ENCODE results near the gene PROSER3.

The PROSER3 gene

GRCh38 chr19:35780717-35781116 lies 22.7 kb downstream of the PROSER3 start:
- no peak for TF ChIP-seq FOXM1 (IDR thresholded peaks at IDR 0.05; ENCODE audit: borderline replicate concordance, low read depth)
- TF ChIP-seq ZBTB7A (IDR thresholded peaks at IDR 0.05; ENCODE audit: low read depth): no peak
- TF ChIP-seq TEAD4 (IDR thresholded peaks at IDR 0.05): no peak
- TF ChIP-seq REST (IDR thresholded peaks at IDR 0.05; ENCODE audit: low read depth): no peak
- TF ChIP-seq NFIC (IDR thresholded peaks at IDR 0.05): no peak
- no peak for TF ChIP-seq CEBPB (IDR thresholded peaks at IDR 0.05)
- TF ChIP-seq RAD21 (IDR thresholded peaks at IDR 0.05; ENCODE audit: low read depth): no peak
- no peak for TF ChIP-seq USF1 (IDR thresholded peaks at IDR 0.05)
- TF ChIP-seq EGR1 (IDR thresholded peaks at IDR 0.05): no peak
- no peak for TF ChIP-seq CREB1 (IDR thresholded peaks at IDR 0.05; ENCODE audit: low read depth)
- TF ChIP-seq TAF1 (IDR thresholded peaks at IDR 0.05; ENCODE audit: low read depth): no peak
- no peak for TF ChIP-seq MAX (IDR thresholded peaks at IDR 0.05)
- no peak for TF ChIP-seq EP300 (IDR thresholded peaks at IDR 0.05; ENCODE audit: borderline replicate concordance)
- TF ChIP-seq YY1 (IDR thresholded peaks at IDR 0.05; ENCODE audit: low read depth): no peak
- TF ChIP-seq TCF12 (IDR thresholded peaks at IDR 0.05; ENCODE audit: low read depth): no peak

- TF ChIP-seq TEAD4 (IDR thresholded peaks at IDR 0.05) (no peak), TCF12 (IDR thresholded peaks at IDR 0.05; ENCODE audit: low read depth) (no peak), ZBTB7A (IDR thresholded peaks at IDR 0.05; ENCODE audit: low read depth) (no peak), RAD21 (IDR thresholded peaks at IDR 0.05; ENCODE audit: low read depth) (no peak), CREB1 (IDR thresholded peaks at IDR 0.05; ENCODE audit: low read depth) (no peak), EGR1 (IDR thresholded peaks at IDR 0.05) (no peak), CEBPB (IDR thresholded peaks at IDR 0.05) (no peak), YY1 (IDR thresholded peaks at IDR 0.05; ENCODE audit: low read depth) (no peak), FOXM1 (IDR thresholded peaks at IDR 0.05; ENCODE audit: borderline replicate concordance, low read depth) (no peak), REST (IDR thresholded peaks at IDR 0.05; ENCODE audit: low read depth) (no peak), MAX (IDR thresholded peaks at IDR 0.05) (no peak), TAF1 (IDR thresholded peaks at IDR 0.05; ENCODE audit: low read depth) (no peak), USF1 (IDR thresholded peaks at IDR 0.05) (no peak), NFIC (IDR thresholded peaks at IDR 0.05) (no peak), EP300 (IDR thresholded peaks at IDR 0.05; ENCODE audit: borderline replicate concordance) (no peak)
Observed at GRCh38 chr19:35781650-35782049, 23.7 kb downstream of the PROSER3 start.

GRCh38 chr19:35782589-35782988 lies 24.6 kb downstream of the PROSER3 start:
- no peak for TF ChIP-seq CREB1 (IDR thresholded peaks at IDR 0.05; ENCODE audit: low read depth)
- TF ChIP-seq NFIC (IDR thresholded peaks at IDR 0.05): no peak

GRCh38 chr19:35783469-35784434 lies 25.8 kb downstream of the PROSER3 start:
- TF ChIP-seq NFIC (IDR thresholded peaks at IDR 0.05) (no peak), MAX (IDR thresholded peaks at IDR 0.05) (no peak), TEAD4 (IDR thresholded peaks at IDR 0.05) (no peak)

GRCh38 chr19:35784503-35785338 lies 26.7 kb downstream of the PROSER3 start:
- TF ChIP-seq EGR1 (IDR thresholded peaks at IDR 0.05) (no peak), MAX (IDR thresholded peaks at IDR 0.05) (no peak), TEAD4 (IDR thresholded peaks at IDR 0.05) (no peak), TCF12 (IDR thresholded peaks at IDR 0.05; ENCODE audit: low read depth) (no peak)

Data from Ishikawa (cell line).